LNCAP (cell line): ENCODE data around the gene MFNG.

ENCODE experiments used
- TF ChIP-seq, protein P1 (sequence below): fragments of 450-650 bp; IDR thresholded peaks from 2 replicates; pipeline ENCODE4 v1.5.1; 2017; ENCODE audit warnings: mild to moderate bottlenecking

The MFNG gene

DNA sequence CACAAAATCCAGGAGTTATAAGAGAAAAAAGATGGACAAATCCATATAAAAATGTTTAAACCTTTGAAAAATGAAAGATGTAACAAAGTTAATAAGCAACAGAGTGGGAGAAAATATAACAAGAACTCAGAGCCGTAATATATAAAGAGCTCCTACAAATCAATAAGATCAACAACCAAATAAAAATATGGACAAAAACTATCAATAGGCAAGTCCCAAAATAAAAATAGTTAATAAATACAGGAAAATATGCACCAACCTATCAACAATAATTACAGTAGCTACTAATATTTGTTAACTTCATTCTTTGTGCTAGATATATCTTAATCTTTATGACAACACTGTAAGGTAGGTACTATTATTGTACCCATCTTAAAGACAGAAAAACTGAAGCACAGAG is 30.3 kb upstream of the MFNG start:
- TF ChIP-seq, protein P1, sequence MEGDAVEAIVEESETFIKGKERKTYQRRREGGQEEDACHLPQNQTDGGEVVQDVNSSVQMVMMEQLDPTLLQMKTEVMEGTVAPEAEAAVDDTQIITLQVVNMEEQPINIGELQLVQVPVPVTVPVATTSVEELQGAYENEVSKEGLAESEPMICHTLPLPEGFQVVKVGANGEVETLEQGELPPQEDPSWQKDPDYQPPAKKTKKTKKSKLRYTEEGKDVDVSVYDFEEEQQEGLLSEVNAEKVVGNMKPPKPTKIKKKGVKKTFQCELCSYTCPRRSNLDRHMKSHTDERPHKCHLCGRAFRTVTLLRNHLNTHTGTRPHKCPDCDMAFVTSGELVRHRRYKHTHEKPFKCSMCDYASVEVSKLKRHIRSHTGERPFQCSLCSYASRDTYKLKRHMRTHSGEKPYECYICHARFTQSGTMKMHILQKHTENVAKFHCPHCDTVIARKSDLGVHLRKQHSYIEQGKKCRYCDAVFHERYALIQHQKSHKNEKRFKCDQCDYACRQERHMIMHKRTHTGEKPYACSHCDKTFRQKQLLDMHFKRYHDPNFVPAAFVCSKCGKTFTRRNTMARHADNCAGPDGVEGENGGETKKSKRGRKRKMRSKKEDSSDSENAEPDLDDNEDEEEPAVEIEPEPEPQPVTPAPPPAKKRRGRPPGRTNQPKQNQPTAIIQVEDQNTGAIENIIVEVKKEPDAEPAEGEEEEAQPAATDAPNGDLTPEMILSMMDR: no peak

DNA sequence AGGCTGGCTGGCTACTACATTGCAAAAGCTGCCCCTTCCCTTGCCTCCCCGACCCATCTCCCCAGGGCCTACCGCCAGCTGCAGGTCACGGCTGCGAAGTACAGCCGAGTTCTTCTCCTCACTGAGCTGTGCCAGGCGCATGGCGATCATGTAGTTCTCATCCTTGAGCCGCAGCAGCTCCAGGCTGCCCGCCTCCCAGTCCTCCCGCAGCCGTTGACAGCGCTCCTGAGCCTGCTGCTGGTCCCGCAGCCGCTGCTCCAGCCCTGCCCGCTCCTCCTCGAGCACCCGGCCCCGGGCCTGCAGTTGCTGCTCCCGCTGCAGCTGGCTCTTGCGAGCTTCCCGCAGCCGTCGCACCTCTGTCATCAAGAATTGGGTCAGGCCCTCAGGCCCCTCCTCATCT is 29.7 kb upstream of the MFNG start:
- TF ChIP-seq, protein P1: no peak

DNA sequence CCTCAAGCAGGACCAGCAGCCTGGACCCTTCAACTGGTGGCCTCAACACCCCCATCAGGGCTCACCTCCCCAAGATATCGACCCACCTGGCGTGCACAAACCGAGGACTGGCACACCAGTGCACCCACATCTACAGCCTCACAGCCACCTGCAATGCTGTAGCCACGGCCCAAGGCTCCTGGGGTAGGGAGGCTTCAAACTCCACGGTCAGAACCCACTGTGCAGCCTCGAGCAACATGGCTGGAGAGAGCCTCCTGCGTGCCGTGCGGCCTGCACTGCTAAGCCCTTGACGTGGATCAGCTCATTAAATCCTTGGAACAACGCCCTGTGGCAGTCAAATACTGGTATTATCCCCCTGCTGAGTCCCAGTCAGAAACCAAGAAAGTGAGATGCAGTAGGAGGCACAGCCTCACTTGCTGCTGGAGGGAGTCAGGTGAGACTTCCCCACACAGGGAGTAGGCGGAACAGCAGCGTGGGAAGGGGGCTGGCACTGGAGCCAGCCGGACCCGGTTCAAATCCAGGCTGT is 28.4 kb upstream of the MFNG start:
- TF ChIP-seq, protein P1: no peak

DNA sequence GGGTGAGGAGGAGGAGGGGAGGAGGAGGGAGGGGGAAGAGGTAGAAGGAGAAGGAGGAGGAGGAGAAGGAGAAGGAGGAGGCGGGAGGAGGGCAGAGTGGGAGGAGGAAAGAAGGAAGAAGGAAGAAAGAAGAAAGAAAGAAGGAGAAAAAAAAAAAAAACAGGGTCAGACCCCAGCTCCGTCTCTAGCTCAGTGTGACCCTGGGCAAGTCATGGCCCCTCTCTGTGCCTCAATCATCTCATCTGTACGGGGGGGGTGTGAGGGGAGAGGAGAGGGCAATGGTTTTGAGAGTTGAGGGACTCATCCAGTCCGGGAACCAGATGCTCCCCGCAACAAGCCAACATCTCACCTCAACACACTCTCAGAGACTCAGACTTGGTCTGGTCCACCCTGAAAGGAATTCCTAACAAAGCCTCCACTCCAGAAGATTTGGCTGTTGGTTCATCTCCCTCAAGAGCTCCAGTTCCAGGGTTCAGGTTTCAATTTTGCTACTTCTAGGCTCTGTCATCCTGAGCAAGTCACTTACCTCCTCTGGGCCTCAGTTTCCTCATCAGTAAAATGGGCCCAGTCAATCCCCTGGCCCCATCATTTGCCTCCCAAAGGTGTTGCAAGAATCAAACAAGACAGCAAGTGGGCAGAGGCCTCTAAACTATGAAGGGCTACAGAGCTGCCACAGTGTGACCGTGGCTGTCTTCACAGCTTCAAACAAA is 25.4 kb upstream of the MFNG start:
- TF ChIP-seq, protein P1: no peak

DNA sequence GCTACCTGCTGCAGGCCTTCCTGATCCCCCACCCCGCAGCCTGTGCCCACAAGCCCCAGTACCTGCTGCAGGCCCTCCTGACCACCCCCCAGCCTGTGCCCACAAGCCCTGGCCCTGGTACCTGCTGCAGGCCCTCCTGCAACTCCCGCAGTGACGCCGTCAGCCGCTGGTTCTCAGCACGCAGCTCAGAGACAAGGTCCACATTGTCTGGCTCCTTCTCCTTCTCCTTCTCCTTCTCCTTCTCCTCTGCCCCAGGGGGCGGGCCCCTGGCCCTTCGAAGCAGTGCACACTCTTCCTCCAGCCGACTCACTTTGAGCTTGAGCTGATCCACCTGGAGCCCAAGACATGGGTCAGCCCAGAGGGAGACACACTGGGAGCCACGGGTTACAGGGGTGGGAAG is 23.9 kb upstream of the MFNG start:
- TF ChIP-seq, protein P1: no peak

DNA sequence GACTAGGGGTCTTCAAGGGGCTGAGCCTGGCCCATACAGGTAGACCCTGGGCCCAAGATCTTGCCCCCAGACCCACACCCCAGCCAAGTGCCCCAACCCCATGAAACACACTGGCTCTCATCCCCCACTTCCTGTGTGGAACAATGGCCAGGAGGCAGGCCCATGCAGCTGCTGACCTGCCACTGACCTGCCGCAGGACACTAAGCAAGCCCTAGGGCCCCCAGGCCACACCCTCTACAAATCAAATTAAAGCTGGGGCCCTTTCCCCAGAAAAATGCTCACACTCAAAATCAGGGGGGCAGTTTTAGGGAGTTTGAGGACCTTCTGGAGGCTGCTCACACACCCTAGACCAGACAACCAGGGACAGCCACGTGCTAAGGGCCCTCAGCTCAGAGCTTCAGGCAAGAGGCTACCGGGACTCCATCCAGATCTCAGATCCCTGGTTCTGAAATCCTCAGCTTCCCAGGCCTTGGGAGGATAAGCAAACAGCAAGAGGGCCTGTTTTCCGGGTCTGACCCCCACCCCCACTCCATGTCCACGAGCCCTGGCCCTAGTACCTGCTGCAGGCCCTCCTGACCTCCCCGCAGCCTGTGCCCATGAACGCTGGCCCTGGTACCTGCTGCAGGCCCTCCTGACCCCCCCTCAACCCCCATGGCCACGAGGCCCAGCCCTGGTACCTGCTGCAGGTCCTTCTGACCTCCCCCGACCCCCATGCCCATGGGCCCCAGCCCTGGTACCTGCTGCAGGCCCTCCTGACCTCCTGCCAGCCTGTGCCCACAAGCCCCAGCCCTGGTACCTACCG is 23.1 kb upstream of the MFNG start:
- TF ChIP-seq, protein P1: no peak

DNA sequence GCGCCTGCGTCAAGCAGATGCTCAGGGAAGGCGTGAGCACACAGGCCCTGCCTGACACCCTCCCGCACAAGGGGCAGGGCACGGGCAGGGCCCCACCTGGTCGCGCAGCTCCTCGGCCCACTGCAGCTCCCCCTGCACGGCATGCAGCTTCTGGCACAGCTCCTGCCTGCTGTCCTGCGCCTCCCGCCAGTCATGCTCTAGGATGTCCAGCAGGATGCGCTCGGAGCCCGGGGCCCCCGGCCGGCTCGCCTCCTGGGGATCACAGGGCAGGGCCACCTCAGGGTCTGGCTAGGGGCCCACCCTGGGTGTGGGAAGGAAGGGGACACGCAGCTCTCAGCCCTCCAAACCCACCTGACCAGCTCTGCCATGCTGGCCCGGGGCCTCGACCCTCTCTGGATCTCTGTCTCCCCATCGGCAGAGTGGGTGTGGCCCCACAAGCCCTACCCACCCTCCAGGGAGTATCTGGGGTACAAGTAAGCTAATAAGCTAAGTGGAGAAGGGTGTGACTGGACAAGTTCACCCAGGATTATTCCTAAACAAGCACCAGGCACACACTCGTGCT is 22.3 kb upstream of the MFNG start:
- TF ChIP-seq, protein P1: no peak
